ENCODE data around the gene GLI3.

DNA sequence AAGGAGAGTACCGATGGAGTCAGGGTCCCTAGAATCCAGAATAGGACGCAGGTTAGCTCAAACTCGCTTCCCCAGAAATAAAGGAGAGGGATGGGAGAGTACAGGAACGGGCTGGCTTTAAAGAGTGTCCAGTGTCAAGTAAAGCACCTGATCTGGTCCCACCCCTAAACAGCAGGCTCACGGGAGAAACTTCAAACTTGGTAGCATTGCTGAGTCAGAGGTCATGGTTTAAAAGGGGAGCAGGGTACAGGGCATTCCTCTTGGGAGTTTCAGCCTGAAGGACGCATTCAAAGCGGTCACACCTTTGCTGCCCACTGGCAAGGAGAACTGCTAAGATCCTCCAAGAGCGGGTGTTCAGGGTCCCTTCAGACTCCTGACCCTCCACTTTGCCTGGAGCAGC is 140.7 kb downstream of the GLI3 start:
- TF ChIP-seq, protein P1, sequence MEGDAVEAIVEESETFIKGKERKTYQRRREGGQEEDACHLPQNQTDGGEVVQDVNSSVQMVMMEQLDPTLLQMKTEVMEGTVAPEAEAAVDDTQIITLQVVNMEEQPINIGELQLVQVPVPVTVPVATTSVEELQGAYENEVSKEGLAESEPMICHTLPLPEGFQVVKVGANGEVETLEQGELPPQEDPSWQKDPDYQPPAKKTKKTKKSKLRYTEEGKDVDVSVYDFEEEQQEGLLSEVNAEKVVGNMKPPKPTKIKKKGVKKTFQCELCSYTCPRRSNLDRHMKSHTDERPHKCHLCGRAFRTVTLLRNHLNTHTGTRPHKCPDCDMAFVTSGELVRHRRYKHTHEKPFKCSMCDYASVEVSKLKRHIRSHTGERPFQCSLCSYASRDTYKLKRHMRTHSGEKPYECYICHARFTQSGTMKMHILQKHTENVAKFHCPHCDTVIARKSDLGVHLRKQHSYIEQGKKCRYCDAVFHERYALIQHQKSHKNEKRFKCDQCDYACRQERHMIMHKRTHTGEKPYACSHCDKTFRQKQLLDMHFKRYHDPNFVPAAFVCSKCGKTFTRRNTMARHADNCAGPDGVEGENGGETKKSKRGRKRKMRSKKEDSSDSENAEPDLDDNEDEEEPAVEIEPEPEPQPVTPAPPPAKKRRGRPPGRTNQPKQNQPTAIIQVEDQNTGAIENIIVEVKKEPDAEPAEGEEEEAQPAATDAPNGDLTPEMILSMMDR (IDR thresholded peaks at IDR 0.05): no peak
- TF ChIP-seq POLR2A (IDR thresholded peaks at IDR 0.05): no peak
